Breast epithelium (tissue), 4 donors: ENCODE results near the gene SLC17A3. TPM values are rescaled to one million over a fixed set of nuclear protein-coding genes. Genes with fewer than 3 reads are reported as not detected.

ENCODE experiments used
- DNase-seq, 2 donors: peaks; one replicate each; pipeline ENCODE4 v3.0.0-alpha.2; 2019; ENCODE audit warnings: low spot score in 2 of 2
- H3K27ac ChIP-seq, 2 donors: fragments of 200-600 bp; sonication (generic) in 1 of 2; one replicate each; pipeline ENCODE4 v1.5.1; 2016 to 2019; ENCODE audit warnings: mild to moderate bottlenecking in 1 of 2
- H3K27me3 ChIP-seq, 2 donors: fragments of 200-600 bp; sonication (generic) in 1 of 2; one replicate each; pipeline versions ENCODE4 v1.5.1 to v1.6.0; 2017 to 2019; ENCODE audit warnings: control low read depth in 1 of 2, mild to moderate bottlenecking in 1 of 2
- H3K36me3 ChIP-seq: fragments of 200-600 bp; one replicate; pipeline ENCODE4 v1.5.1; 2019
- H3K4me1 ChIP-seq, 2 donors: fragments of 200-600 bp; sonication (generic); one replicate each; pipeline ENCODE4 v1.5.1; 2016 to 2019; ENCODE audit warnings: control low read depth in 1 of 2
- H3K4me3 ChIP-seq, 3 donors: fragments of 200-600 bp; sonication (generic); 1 replicate in 2 of 3; 2 replicates in 1 of 3; pipeline ENCODE4 v1.5.1; 2016 to 2019; ENCODE audit warnings: mild to moderate bottlenecking in 3 of 3, moderate library complexity in 2 of 3
- H3K9me3 ChIP-seq, 2 donors: fragments of 200-600 bp; sonication (generic) in 1 of 2; one replicate each; pipeline ENCODE4 v1.5.1; 2016 to 2019; ENCODE audit warnings: control low read depth in 1 of 2
- POLR2A ChIP-seq: fragments of 450-650 bp; IDR thresholded peaks from one replicate; pipeline ENCODE4 v1.6.1; 2016; ENCODE audit warnings: antibody characterized with exemption, mild to moderate bottlenecking, moderate library complexity
- POLR2AphosphoS5 ChIP-seq, 3 donors: sonication (generic); formaldehyde crosslinking; IDR thresholded peaks; one replicate each; pipeline ENCODE4 v1.6.1; 2017; ENCODE audit warnings: antibody characterized with exemption in 3 of 3
- intact Hi-C: fragments of 100-400 bp; cut with DNase I; formaldehyde crosslinking; loops from one replicate; pipeline ENCODE4 v1.15.1; 2023; ENCODE audit warnings: low total_unique reads
- total RNA-seq, 3 donors: library from RNA; depleted of rRNA; stranded (reverse); fragments of >200 nt; gene quantifications; one replicate each; pipeline ENCODE4 v1.1.0, GENCODE V29; 2016
- TF ChIP-seq, protein P1 (sequence below), 3 donors: fragments of 450-650 bp; IDR thresholded peaks; one replicate each; pipeline ENCODE4 v1.5.1; 2016 to 2017; ENCODE audit warnings: antibody characterized with exemption in 3 of 3, mild to moderate bottlenecking in 3 of 3, moderate library complexity in 3 of 3

The SLC17A3 gene
- total RNA-seq, 3 donors from 2014 or later = not detected

DNA sequence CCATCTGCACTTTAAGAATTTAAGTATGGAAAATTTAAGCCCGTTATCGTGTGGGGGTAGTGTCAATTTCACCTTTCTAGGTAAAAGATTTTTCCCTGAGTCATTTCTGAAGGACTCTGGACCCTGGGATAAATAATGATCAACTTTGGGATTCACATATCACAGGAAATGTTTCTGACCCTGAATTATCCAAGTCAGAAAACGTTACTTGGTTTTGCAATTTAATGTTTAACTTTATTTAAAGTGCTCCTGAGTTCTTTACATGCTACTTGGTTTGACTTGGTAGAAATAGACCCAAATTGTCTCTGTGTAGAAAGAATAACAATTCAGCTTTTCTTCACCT, 1.5 kb upstream of the SLC17A3 start:
- Histone ChIP-seq H3K27ac (no peak overlapping the region), H3K4me1 (no peaks in the 10 kb centered on the region), H3K9me3 (no peaks in the 10 kb centered on the region), H3K36me3 (no peaks in the 10 kb centered on the region), H3K4me3 (no peak overlapping the region), H3K27me3 (no peaks in the 10 kb centered on the region)
- no peak for DNase-seq
- TF ChIP-seq POLR2AphosphoS5 (IDR thresholded peaks at IDR 0.05) (no peak), POLR2A (no peak)
- TF ChIP-seq, protein P1, sequence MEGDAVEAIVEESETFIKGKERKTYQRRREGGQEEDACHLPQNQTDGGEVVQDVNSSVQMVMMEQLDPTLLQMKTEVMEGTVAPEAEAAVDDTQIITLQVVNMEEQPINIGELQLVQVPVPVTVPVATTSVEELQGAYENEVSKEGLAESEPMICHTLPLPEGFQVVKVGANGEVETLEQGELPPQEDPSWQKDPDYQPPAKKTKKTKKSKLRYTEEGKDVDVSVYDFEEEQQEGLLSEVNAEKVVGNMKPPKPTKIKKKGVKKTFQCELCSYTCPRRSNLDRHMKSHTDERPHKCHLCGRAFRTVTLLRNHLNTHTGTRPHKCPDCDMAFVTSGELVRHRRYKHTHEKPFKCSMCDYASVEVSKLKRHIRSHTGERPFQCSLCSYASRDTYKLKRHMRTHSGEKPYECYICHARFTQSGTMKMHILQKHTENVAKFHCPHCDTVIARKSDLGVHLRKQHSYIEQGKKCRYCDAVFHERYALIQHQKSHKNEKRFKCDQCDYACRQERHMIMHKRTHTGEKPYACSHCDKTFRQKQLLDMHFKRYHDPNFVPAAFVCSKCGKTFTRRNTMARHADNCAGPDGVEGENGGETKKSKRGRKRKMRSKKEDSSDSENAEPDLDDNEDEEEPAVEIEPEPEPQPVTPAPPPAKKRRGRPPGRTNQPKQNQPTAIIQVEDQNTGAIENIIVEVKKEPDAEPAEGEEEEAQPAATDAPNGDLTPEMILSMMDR (IDR thresholded peaks at IDR 0.05) = no peak
- intact Hi-C loops = no loop called here

DNA sequence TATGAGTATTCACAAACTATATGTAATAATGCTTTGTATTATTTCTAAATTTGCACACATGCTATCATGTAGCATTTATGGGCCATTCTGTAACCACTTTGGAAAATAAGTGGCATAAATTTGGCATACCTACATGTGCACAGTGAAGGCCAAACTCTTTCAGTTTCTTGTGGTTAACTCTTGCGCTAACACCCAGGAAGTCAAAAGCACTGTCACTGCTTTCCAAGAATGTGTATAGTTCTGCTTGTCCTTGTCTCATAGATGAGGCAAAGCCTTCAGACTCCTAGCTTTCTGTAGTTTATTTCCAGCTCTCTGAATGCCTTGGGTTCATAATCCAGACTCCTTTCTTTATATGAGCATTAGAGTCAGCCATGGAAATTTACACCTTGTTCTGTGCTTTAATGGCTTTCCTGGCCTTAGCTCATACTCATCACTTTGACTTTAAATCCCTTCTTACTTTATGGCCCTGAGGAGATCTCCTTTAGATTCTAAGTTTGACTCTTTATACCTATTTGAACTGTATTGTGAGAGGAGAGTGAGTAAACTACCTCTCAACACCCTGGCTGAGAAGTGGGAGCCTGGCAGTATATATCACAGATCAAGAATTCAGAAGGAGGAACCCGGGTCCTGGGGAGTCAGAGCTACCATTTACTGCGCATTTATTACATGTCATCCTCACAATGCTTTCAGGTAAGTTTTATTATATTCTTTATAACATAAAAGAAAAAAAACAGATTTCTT, 949 bp upstream of the SLC17A3 start:
- no peak overlapping the region for H3K4me3 ChIP-seq
- intact Hi-C loops = no loop called here
- no peaks in the 10 kb centered on the region for H3K36me3 ChIP-seq
- H3K9me3 ChIP-seq = no peaks in the 10 kb centered on the region
- H3K27me3 ChIP-seq = no peaks in the 10 kb centered on the region
- TF ChIP-seq, protein P1 (IDR thresholded peaks at IDR 0.05) = no peak
- TF ChIP-seq POLR2AphosphoS5 (IDR thresholded peaks at IDR 0.05) (no peak), POLR2A (no peak)
- DNase-seq = no peak
- H3K27ac ChIP-seq = no peak overlapping the region
- no peaks in the 10 kb centered on the region for H3K4me1 ChIP-seq

DNA sequence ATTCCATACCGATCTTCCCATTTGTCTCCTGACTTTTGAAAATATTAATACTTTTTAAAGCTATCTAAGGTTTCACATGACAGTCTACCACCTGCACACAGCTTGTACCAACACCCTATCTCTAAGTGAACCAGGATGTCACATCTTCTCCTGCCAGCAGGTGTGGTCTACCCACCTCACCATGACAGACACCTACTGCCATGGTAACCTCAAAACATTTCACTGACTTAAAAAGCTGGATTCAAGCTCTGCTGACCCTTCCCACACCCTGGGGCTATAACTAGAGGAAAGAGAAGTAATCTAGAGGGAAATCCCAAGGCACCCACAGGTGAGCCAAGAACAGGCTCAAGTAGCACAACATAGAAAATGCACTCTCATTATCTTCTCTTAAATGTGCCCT, 1.2 kb downstream of the SLC17A3 start:
- Histone ChIP-seq H3K36me3 (no peaks in the 10 kb centered on the region), H3K9me3 (no peaks in the 10 kb centered on the region), H3K4me3 (no peak overlapping the region), H3K27ac (no peak overlapping the region), H3K27me3 (no peaks in the 10 kb centered on the region), H3K4me1 (no peaks in the 10 kb centered on the region)
- no peak for DNase-seq
- TF ChIP-seq POLR2A (no peak), POLR2AphosphoS5 (IDR thresholded peaks at IDR 0.05) (no peak)
- TF ChIP-seq, protein P1 (IDR thresholded peaks at IDR 0.05) = no peak
- intact Hi-C loops = no loop called here

DNA sequence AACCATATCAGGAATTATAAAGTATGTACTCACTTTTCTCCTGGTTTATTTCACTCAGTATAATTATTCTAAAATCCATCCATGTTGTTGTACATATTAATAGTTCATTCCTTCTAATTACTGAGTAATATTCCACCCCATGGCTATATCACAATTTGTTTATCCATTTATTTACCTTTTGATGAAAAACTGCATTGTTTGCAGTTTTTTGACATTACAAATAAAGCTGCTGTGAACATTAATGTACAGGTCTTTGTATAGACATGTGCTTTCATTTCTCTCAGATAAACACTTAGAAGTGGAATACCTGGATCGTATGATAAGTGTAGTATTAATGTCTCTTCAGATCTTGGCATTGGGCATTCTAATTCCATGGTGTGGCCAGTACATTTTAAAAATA, 4.2 kb downstream of the SLC17A3 start:
- TF ChIP-seq POLR2AphosphoS5 (IDR thresholded peaks at IDR 0.05) (no peak), POLR2A (no peak)
- TF ChIP-seq, protein P1 (IDR thresholded peaks at IDR 0.05) = no peak
- DNase-seq = no peak
- intact Hi-C loops = no loop called here
- Histone ChIP-seq H3K9me3 (no peaks in the 10 kb centered on the region), H3K36me3 (no peaks in the 10 kb centered on the region), H3K27ac (no peak overlapping the region), H3K27me3 (no peaks in the 10 kb centered on the region), H3K4me3 (no peak overlapping the region), H3K4me1 (no peaks in the 10 kb centered on the region)

DNA sequence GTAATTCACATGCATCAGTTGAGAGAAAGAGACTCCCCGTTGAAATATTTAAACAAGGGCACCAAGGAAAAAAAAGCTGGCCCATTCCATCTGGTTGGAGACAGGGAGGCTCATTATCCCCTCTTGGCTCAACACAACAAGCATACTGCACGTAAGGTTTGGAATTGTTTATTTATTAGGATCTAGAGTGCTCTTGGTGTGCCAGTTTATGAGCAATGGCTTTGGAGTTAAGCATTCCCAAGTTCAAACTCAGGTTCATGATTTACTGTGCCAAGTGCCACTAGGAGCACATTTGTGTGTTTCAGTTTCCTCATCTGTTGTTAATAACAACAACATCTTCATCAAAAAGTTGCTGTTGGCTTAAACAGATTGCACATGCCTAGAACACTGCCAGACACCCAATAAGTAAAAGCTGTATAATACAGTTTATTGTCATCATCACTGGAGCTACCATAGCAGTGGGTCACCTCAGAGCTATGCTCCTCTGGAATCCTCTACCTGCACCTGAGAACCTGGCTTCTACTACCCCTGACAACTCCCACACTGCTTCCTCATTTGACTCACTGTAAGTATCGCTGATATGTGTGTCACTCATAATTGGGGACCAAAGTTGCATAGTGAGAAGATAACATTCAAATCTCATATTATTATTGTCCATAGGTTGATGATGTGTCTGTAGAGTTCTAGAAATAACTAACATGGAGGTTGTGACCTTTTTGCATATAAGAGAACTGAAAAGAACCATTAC, 5.4 kb downstream of the SLC17A3 start:
- intact Hi-C loops = no loop called here
- Histone ChIP-seq H3K36me3 (no peaks in the 10 kb centered on the region), H3K4me1 (no peaks in the 10 kb centered on the region), H3K9me3 (no peaks in the 10 kb centered on the region), H3K27ac (no peak overlapping the region), H3K27me3 (no peaks in the 10 kb centered on the region), H3K4me3 (no peak overlapping the region)
- TF ChIP-seq, protein P1 (IDR thresholded peaks at IDR 0.05) = no peak
- TF ChIP-seq POLR2A (no peak), POLR2AphosphoS5 (IDR thresholded peaks at IDR 0.05) (no peak)
- DNase-seq = no peak
